GF-D8 (cell line): ENCODE results near the gene BCL2L11.
"Not testable (repeated sequence)": the region's sequence is repeated elsewhere in the genome, so short reads cannot be mapped to it uniquely, and the experiment has no call there.

Experiments used
- DNase-seq: peaks from one replicate; lab custom pipeline; 2025; lab: John Stamatoyannopoulos, UW

Gene BCL2L11, protein sequence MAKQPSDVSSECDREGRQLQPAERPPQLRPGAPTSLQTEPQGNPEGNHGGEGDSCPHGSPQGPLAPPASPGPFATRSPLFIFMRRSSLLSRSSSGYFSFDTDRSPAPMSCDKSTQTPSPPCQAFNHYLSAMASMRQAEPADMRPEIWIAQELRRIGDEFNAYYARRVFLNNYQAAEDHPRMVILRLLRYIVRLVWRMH

DNA sequence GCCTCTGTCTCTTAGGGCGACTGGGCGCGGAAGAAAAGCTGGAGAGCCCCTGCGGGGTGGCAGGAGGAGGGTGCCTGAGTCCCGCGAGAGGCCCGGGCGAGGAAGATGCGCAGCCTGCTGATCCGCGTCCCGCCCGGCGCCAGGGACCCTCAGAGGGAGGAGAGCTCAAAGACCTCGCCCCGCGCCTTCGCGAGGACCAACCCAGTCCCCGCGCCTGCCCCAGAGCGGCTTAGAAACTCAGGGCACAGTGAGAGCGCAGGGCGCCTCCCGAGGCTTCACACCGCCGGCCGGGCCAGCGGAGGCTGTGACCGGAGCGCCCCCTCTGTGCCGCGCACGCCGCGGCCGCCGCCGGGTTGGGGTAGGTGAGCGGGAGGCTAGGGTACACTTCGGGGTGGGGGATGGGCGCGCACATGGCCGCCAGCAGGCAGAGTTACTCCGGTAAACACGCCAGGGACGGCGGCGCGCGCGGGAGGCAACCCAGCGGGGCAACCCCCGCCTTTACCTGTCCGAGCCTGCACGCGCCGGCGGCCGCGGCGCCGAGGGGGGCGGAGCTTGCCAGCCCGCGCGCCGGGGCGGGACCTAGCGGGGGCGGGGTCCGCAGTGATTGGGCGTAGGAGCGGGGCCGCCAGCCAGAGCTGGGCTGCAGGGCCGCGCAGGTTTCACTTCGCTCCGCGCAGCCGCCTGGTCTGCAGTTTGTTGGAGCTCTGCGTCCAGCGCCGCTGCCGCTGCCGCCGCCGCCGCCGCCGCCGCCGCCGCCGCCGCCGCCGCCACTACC is at the start of gene BCL2L11:
TSS of gene BCL2L11 (plus strand) at position 662 of the 775 bp plus-strand sequence. CDS start 2,832 bp downstream, outside the sequence.
- DNase-seq, result peak; percentile 91

DNA sequence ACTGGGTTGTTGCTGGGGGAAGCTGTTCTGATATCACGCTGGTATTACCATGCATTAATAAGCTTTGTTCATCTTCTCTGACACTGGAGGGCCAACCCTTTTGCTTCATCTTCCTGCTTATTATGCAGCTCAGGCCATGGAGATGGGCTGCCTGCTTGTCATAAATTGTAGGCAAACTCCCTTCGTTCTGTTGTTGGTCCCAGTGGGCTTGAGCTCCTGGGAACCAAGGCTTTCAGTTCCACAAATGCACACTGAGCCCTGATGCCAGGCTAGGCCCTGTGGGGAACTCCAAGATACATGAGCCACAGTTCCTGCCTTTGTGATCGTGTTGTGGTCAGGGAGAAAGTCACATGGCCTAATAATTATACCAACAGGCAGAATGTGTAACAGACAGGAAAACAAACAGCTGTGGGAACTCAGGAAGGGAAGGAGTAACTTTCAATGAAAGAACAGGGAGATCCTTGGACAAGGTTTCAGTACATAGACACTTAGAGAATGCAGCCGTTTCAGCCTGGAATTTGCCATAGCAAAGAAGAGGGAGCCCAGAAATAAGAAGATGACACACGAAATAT is 49.0 kb upstream of the BCL2L11 start:
- no peak for DNase-seq

DNA sequence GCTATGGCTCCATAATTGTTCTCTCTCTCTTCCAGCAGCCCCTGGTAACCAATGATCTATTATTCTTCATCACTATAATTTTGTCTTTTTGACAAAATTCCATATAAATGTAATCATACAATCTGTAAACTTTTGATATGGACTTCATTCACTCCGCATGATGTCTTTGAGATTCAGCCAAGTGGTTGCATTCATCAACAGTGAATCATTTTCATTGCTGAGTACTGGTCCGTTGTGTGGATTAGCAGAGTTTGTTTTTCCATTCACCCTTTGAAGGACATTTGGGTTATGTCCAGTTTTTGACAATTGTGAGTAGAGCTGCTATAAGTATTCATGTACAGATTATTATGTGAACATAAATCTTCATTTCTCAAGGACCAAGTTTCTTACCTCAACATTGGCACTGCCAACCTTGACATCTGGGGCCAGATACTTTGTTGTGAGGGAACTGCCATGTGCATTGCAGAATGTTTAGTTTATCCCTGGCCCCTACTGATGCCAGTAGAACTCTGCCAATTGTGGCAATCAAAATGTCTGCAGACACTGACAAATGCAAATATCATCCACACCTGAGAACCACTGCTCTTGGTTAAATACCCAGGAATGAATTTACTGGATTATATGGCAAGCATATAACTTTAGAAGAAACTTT is 48.4 kb upstream of the BCL2L11 start:
- no peak for DNase-seq

DNA sequence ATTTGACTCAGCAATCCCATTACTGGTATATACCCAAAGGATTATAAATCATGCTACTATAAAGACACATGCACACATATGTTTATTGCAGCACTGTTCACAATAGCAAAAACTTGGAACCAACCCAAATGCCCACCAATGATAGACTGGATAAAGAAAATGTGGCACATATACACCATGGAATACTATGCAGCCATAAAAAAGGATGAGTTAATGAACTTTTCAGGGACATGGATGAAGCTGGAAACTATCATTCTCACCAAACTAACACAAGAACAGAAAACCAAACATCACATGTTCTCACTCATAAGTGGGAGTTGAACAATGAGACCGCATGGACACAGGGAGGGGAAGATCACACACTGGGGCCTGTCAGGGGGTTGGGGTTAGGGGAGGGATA is 38.1 kb upstream of the BCL2L11 start:
- DNase-seq, result not testable (repeated sequence)

DNA sequence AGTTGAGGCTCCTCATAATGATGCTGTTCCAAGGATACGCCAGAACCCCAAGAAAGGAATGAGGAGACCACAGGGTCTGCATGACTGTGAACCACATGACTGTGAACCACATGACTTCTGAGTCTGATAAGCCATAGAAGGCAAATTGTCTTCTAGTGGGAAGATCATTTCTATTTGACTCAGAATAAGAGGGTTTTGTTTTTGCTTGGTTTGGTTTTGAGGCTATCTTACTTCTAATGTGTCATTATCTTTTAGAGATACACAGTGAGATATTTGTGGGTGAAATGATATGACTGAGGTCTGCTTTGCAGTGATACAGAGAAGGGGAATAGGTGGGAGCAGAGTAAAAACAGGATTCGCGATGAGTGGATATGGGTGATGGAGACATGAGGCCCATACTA is 28.9 kb upstream of the BCL2L11 start:
- no peak for DNase-seq

DNA sequence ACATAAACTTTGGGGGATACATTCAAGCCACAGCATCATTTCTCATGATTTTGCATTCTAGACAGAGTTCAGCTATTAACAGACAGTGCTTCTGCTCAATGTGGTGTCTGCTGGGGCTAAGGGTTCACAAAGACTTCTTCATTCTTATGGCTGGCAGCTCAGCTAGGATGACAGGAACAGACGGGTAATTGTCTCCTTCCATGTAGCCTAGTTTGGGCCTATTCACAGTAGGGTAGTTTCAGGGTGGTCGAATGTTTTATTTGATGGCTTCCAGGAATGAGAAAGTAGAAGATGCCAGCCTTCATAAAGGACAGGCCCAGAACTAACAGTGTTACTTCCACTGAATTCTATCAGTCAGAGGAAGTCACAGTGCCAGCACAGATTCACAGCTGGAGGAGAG is 26.0 kb upstream of the BCL2L11 start:
- DNase-seq, result no peak

DNA sequence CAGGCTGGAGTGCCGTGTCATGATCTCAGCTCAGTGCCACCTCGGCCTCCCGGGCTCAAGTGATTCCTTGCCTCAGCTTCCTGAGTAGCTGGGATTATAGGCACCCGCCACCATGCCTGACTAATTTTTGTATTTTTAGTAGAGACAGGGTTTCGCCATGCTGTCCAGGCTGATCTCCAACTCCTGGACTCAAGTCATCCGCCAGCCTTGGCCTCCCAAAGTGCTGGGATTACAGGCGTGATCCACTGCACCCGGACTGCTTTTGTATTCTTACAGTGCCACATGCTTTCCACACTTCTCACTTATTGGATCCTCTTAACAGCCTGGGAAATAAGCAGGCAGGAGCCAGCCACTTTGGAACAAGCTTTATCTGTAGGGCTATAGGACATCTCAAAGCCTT is 25.3 kb upstream of the BCL2L11 start:
- DNase-seq, result no peak

DNA sequence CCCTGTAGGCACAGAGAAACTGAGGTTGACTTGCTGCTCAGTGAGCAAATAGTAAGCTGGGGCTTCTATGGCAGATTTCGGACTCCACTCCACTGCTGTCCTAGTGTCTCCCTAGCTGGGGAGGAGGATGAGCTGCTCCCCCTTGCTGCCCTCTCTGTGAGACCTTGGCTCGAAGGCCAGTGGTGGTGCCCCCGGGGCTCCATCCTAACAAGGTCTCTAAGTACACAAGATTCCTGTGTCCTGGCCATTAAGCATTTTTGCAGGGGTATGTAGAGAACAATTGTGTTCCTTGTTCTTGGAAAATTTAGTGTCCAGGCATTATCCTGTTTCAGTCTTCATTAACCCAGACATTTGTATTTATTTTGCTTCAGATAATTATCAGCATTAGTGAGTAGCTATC is 21.3 kb upstream of the BCL2L11 start:
- no peak for DNase-seq

DNA sequence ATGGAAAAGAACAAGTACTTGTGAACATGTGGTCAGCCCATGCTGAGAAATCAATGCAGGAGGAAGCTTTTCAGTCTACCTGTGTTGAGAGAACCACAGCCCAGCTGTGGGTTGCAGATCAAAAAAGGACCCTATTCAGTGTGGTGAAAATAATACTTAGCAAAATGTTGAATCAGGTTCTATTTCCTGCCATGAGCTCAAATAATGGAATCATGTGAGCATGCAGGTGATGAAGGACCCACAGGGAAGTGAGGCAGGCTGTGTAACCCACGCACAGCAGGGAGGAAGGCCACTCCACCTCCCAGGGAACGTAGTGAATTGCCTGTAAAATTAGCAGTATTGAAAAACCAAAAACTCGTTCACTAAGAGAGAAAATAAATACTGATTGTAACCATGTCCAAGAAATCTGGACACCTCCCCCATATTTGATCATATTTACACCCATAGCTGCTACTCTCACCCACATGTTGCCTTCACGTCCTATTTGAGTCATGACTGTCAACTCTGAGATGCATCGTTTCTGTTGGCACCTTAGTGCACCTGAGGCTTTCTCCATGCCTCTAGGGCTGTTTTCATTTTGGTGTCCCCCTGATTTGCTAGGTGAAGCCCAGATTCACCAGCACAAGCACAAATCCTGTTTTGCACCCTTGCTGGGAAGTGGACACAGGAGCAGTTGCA is 20.5 kb upstream of the BCL2L11 start:
- DNase-seq, result no peak

DNA sequence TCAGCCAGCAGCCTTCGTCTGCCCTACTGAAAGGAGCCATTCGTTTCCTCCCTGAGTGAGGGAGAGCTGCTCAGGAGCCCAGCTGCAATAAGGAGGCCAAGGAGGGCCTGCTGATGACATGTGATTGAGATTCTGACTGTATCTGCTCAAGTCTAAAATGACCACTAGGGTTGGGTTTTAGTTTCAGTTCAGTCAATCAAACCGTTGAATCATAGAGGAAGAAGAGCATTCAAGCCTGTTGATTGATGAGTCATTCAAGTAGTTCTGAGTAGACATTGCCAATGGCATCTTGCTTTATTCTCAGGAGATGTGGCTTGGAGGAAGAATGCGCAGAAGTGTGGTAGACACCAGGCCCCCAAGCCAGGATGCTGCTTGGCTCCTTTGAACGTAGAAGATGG is 19.9 kb upstream of the BCL2L11 start:
- no peak for DNase-seq

DNA sequence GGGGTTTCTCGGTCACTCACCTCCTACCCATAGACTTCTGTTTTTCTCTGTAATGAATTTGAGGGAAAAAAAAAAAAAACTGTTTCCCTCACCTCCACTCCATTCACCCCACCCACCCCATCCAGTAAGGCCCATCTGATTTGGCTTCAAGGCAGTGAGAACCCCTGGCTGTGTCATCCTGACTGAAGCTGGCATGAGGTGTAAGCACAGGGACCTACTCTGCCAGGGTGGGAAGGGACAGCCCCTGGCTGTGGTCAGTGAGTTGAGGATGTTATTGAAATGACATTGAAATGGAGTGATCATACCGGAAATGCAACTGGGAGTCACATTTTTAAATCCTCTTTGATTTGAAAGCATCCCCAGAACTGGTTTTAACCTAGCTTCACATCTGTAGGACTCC is 19.1 kb upstream of the BCL2L11 start:
- no peak for DNase-seq

DNA sequence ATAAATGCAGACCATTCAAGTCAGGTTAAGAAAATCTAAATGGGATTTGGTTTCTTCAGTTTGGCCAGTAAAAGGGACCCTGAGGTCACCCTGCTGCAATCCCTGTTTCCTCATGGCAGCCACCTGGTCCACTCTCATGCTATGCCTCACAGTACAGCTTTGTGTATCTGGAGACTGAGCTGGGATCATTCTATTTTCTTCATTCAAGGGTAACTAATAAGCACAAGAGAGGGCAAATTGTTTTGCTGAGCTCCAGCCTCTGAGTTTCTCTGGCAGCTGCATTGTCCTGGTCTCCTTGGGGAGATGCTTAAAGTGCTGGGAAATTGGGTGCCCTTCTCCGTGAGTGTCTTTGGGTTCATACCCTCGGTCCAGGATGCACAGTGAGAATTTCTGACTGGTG is 18.5 kb upstream of the BCL2L11 start:
- DNase-seq, result no peak

DNA sequence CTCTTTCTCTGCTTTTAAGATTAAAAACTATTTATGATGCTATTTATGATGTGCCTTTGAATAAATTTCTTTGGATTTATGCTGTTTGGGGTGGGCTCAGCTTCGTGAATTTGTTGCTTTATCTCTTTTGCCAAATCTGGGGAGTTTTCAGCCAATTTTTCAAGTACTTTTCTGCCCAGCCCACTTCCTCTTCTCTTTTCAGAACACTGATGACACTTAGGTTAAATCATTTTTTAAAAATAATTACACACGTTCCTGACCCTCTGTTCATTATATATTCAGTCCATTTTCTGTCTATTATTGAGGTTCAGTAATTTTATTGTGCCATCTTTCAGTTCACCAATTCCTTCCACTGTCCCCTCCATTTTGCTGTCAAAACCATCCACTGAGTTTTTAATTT is 14.8 kb upstream of the BCL2L11 start:
- no peak for DNase-seq

DNA sequence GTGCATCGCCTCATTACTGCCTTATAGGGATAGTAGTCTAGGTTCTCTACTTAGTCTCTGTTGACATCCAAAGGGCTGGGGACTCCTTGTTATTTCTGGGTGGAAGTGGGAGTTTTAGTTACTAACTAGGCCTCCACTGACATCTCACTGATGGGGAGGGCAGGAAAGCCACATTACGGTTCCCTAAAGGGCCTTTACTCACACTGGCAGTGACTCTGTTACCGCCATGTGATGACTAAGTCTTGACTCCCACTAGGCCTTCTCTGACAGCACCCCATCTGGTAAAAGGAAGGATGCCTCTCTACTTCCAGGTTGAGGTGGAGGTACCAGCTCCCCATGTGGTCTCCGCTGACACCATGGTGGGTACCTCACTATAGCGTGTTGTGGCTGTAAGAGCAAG is 14.0 kb upstream of the BCL2L11 start:
- no peak for DNase-seq

DNA sequence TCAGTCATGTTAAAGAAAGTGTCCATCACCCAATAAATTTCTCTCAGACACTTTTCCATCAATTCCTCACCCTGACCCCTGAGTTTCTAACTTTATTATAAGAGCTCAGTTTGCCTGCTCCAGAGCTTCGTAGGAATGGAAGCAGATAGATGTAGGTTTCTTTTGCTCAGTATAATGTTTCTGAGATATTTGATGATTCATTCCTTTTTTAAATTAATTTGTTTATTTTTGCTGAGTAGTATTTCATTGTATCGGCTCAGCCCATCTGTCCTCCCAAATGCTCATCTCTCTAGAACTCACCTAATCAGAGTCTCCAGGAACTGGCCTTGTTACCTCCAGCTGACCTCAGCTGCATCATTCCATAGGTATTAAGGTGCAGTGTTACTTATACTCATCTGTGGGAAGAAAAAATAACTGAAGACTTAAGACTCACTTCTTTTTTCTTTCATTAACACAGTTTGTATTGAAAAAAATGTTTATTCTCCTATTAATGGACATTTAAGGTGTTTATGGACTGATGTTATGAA is 11.9 kb upstream of the BCL2L11 start:
- DNase-seq, result no peak

DNA sequence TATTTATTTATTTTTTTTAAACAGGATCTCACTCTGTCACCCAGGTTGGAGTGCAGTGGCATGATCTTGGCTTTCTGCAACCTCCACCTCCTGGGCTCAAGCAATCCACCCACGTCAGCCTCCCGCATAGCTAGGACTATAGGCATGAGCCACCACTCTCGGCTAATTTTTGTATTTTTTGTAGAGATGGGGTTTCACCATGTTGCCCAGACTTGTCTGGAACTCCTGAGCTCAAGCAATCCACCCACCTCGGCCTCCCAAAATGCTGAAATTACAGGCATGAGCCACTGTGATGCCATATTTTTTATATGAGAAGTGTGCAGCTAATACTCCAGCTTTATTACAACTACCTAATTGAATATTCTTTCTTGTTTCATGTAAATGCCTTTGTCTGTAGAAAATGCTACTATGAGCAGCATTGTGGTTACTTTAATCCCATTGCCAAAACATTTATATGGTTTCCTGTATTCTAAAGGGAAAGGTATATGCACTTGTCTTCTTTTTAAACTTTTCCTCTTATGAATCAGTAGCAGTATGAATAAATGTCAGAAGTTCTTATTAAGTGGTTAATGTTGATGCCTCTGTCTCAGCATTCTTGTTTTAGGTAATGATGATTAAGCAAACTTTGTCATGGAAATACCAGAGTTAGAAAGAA is 9.5 kb upstream of the BCL2L11 start:
- no peak for DNase-seq

DNA sequence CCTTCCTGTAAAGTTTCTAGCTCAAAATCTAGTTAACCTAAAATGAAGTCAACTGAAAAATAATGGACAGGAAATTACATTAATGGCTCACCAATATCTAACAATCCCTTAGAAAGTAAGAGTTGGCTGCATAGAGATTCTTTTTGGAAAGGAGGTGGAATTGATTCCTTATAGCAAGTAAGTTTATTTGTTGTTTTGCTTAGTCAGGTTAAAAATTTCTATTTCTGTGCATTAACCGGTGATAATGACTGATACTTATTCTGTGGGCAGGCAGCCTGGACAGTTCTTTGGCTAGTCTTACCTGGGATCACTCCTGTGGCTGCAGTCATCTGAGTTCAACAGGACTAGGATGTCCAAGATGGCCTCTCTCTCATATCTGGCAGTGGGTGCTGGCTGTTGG is 6.9 kb upstream of the BCL2L11 start:
- no peak for DNase-seq

DNA sequence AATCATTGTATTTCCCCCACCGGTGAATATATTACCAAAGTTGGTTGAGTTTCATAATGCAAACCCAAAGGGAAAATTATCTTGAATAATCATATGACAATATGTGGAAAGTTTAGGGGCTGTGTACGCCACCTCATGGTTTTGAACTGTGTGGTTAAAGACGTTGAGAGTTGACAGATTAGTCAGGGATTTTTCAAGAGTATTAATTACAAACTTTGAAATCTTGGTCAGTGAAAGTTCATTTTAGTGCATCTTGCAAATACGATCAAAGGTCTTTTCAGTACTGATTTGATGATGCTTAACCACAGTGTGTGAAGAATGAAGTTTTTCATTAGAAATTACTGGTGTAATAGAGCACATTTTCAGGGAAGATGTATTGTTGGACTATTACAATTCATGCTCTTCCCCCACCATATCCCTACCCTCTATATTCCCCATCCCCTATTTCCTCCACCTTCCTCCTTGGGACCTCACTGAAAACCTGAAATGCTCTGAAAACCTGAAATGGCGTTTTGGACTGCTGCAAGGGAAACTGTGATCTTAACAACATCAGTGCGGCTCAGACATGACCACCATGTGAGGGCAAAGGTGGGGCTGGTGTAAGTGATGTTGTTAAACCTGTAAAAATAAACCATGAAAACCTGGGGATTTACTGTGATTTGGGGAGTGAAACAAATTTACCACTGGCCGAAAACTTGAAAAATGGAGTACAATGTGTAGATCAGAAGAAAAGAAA is 4.5 kb upstream of the BCL2L11 start:
- DNase-seq, result no peak

DNA sequence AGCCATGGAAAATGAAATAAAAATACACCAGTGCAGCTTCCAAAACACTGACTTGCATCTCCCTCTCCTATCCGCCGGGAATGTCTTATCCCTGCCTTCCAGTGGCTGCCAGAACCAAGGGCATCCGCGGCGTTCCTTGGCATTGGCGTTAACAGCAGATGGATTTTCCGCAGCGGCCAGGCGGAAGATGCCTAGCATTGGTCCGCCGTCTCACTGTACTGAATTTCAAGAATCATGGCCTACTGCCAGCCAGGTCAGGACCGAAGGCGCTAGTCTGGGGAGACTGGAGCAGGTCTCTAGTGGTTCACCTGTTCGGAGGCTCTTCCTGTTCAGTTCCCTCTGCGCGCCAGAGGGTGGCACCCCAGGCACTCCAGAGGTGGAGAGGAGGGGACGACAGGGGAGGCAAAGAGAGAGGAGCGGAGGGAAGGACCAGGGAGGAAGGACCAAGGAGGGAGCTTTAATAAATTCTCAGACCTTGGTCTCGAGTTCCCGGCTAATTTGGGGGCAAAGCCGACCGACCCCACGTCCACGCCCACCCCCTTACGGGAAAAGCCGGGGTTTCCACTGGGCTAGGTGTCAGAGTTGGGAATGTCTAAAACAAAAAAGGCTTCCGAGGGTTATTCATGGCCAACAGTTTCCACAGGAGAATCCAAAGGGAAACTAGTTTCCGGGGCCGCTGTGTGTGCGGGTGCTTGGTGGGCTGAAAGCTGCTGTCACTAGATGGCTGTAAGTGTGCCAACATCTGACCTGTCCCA is 3.7 kb upstream of the BCL2L11 start:
- DNase-seq, result peak; percentile 45
